Memory B cell (primary cell): ENCODE measurements around the gene PYGL.
"Not testable (repeated sequence)": the region's sequence is repeated elsewhere in the genome, so short reads cannot be mapped to it uniquely, and the experiment has no call there.

Experiments used
- ATAC-seq: fragments of 150-1000 bp; cut with Tn5 transposase; 2 replicates; pipeline ENCODE4 v1.10.0; 2021; ENCODE audit warnings: low read depth, mild to moderate bottlenecking, moderate library complexity
- DNase-seq, 2 donors: peaks; one replicate each; pipeline ENCODE4 v3.0.0; 2022; ENCODE audit warnings: low spot score in 2 of 2
- H3K27ac Mint-ChIP-seq: one replicate; pipeline ENCODE4 v1.8.0; 2022; ENCODE audit warnings: mild to moderate bottlenecking, moderate library complexity, mixed read lengths
- H3K27me3 Mint-ChIP-seq: one replicate; pipeline ENCODE4 v1.8.0; 2022; ENCODE audit warnings: mixed read lengths
- H3K36me3 Mint-ChIP-seq: one replicate; pipeline ENCODE4 v1.8.0; 2022; ENCODE audit warnings: mild to moderate bottlenecking, mixed read lengths
- H3K4me1 Mint-ChIP-seq: one replicate; pipeline ENCODE4 v1.8.0; 2022; ENCODE audit warnings: mixed read lengths
- H3K4me3 Mint-ChIP-seq: one replicate; pipeline ENCODE4 v1.8.0; 2022; ENCODE audit warnings: mild to moderate bottlenecking, moderate library complexity, mixed read lengths
- H3K9me3 Mint-ChIP-seq: one replicate; pipeline ENCODE4 v1.8.0; 2022; ENCODE audit warnings: mixed read lengths

PYGL gene

GRCh38 chr14:50928002-50928635 lies 16.2 kb downstream of the PYGL start:
- DNase-seq (no peak), ATAC-seq (no peak)
- Mint-ChIP-seq H3K36me3 (no peaks in the 10 kb centered on the region), H3K4me1 (no peaks in the 10 kb centered on the region), H3K9me3 (no peaks in the 10 kb centered on the region), H3K4me3 (no peak overlapping the region), H3K27ac (no peak overlapping the region), H3K27me3 (peaks cover 10% of the 10 kb centered on the region)

GRCh38 chr14:50926851-50927386 lies 17.4 kb downstream of the PYGL start:
- no peak overlapping the region for H3K27ac Mint-ChIP-seq
- peaks cover 13% of the 10 kb centered on the region for H3K27me3 Mint-ChIP-seq
- no peaks in the 10 kb centered on the region for H3K9me3 Mint-ChIP-seq
- no peak overlapping the region for H3K4me3 Mint-ChIP-seq
- DNase-seq: no peak
- no peaks in the 10 kb centered on the region for H3K36me3 Mint-ChIP-seq
- no peak for ATAC-seq
- H3K4me1 Mint-ChIP-seq: no peaks in the 10 kb centered on the region

GRCh38 chr14:50924843-50925242 lies 19.4 kb downstream of the PYGL start:
- no peaks in the 10 kb centered on the region for H3K4me1 Mint-ChIP-seq
- H3K4me3 Mint-ChIP-seq: no peak overlapping the region
- H3K36me3 Mint-ChIP-seq: no peaks in the 10 kb centered on the region
- H3K9me3 Mint-ChIP-seq: no peaks in the 10 kb centered on the region
- no peak for ATAC-seq
- H3K27me3 Mint-ChIP-seq: peaks cover 11% of the 10 kb centered on the region
- DNase-seq: no peak
- no peak overlapping the region for H3K27ac Mint-ChIP-seq

GRCh38 chr14:50924236-50924635 lies 20.0 kb downstream of the PYGL start:
- no peak for DNase-seq
- peaks cover 9% of the 10 kb centered on the region for H3K27me3 Mint-ChIP-seq
- no peaks in the 10 kb centered on the region for H3K9me3 Mint-ChIP-seq
- H3K4me3 Mint-ChIP-seq: no peak overlapping the region
- no peaks in the 10 kb centered on the region for H3K36me3 Mint-ChIP-seq
- ATAC-seq: no peak
- H3K4me1 Mint-ChIP-seq: no peaks in the 10 kb centered on the region
- no peak overlapping the region for H3K27ac Mint-ChIP-seq

- Mint-ChIP-seq H3K36me3 (no peaks in the 10 kb centered on the region), H3K27me3 (peaks cover 10% of the 10 kb centered on the region), H3K9me3 (no peaks in the 10 kb centered on the region), H3K27ac (no peak overlapping the region), H3K4me3 (no peak overlapping the region), H3K4me1 (no peaks in the 10 kb centered on the region)
- DNase-seq: no peak
- no peak for ATAC-seq
Measured at GRCh38 chr14:50922803-50923202, 21.5 kb downstream of the PYGL start.

- no peaks in the 10 kb centered on the region for H3K4me1 Mint-ChIP-seq
- no peaks in the 10 kb centered on the region for H3K9me3 Mint-ChIP-seq
- H3K27me3 Mint-ChIP-seq: peaks cover 14% of the 10 kb centered on the region
- H3K4me3 Mint-ChIP-seq: no peak overlapping the region
- H3K27ac Mint-ChIP-seq: no peak overlapping the region
- DNase-seq (no peak), ATAC-seq (no peak)
- H3K36me3 Mint-ChIP-seq: no peaks in the 10 kb centered on the region
Measured at GRCh38 chr14:50920482-50921230, 23.6 kb downstream of the PYGL start.

- H3K27me3 Mint-ChIP-seq: peaks cover 14% of the 10 kb centered on the region
- not testable (repeated sequence) for H3K27ac Mint-ChIP-seq, DNase-seq, H3K36me3 Mint-ChIP-seq, ATAC-seq, H3K4me3 Mint-ChIP-seq, H3K9me3 Mint-ChIP-seq, H3K4me1 Mint-ChIP-seq
Measured at GRCh38 chr14:50919524-50919923, 24.8 kb downstream of the PYGL start.

GRCh38 chr14:50917449-50917848 lies 26.8 kb downstream of the PYGL start:
- H3K4me1 Mint-ChIP-seq: no peaks in the 10 kb centered on the region
- no peak for DNase-seq
- no peaks in the 10 kb centered on the region for H3K9me3 Mint-ChIP-seq
- no peaks in the 10 kb centered on the region for H3K36me3 Mint-ChIP-seq
- H3K27ac Mint-ChIP-seq: no peak overlapping the region
- ATAC-seq: no peak
- no peak overlapping the region for H3K4me3 Mint-ChIP-seq
- H3K27me3 Mint-ChIP-seq: peaks cover 14% of the 10 kb centered on the region

- H3K27ac Mint-ChIP-seq: no peak overlapping the region
- DNase-seq (no peak), ATAC-seq (no peak)
- no peak overlapping the region for H3K4me3 Mint-ChIP-seq
- no peaks in the 10 kb centered on the region for H3K4me1 Mint-ChIP-seq
- H3K36me3 Mint-ChIP-seq: no peaks in the 10 kb centered on the region
- H3K9me3 Mint-ChIP-seq: no peaks in the 10 kb centered on the region
- H3K27me3 Mint-ChIP-seq: peaks cover 14% of the 10 kb centered on the region
Measured at GRCh38 chr14:50910495-50911420, 33.5 kb downstream of the PYGL start.

- Mint-ChIP-seq H3K36me3 (no peaks in the 10 kb centered on the region), H3K9me3 (no peaks in the 10 kb centered on the region), H3K4me1 (peaks cover 1% of the 10 kb centered on the region), H3K27me3 (peaks cover 4% of the 10 kb centered on the region), H3K27ac (no peak overlapping the region), H3K4me3 (no peak overlapping the region)
- ATAC-seq (no peak), DNase-seq (no peak)
Measured at GRCh38 chr14:50906326-50907065, 37.8 kb downstream of the PYGL start.

GRCh38 chr14:50904719-50905118 lies 39.6 kb downstream of the PYGL start:
- H3K27me3 Mint-ChIP-seq: no peaks in the 10 kb centered on the region
- H3K4me3 Mint-ChIP-seq: no peak overlapping the region
- H3K4me1 Mint-ChIP-seq: peaks cover 8% of the 10 kb centered on the region
- H3K9me3 Mint-ChIP-seq: no peaks in the 10 kb centered on the region
- no peaks in the 10 kb centered on the region for H3K36me3 Mint-ChIP-seq
- no peak overlapping the region for H3K27ac Mint-ChIP-seq
- DNase-seq (no peak), ATAC-seq (no peak)

GRCh38 chr14:50901361-50901760 lies 42.9 kb downstream of the PYGL start:
- DNase-seq (no peak), ATAC-seq (peak; percentile 75)
- peaks cover 8% of the 10 kb centered on the region for H3K4me1 Mint-ChIP-seq
- no peak overlapping the region for H3K4me3 Mint-ChIP-seq
- no peak overlapping the region for H3K27ac Mint-ChIP-seq
- H3K9me3 Mint-ChIP-seq: no peaks in the 10 kb centered on the region
- H3K27me3 Mint-ChIP-seq: peaks cover 6% of the 10 kb centered on the region
- H3K36me3 Mint-ChIP-seq: no peaks in the 10 kb centered on the region

- H3K27ac Mint-ChIP-seq: no peak overlapping the region
Measured at GRCh38 chr14:50897658-50898175, 46.6 kb downstream of the PYGL start.

More at GRCh38 chr14:50897658-50898175, 46.6 kb downstream of the PYGL start:
- Mint-ChIP-seq H3K27me3 (peaks cover 15% of the 10 kb centered on the region), H3K9me3 (no peaks in the 10 kb centered on the region), H3K4me3 (no peak overlapping the region), H3K4me1 (peaks cover 8% of the 10 kb centered on the region), H3K36me3 (no peaks in the 10 kb centered on the region)
- DNase-seq (no peak), ATAC-seq (no peak)
